Kidney (tissue), 14 donors: ENCODE results near the gene CEP68. TPM values are rescaled to one million over a fixed set of nuclear protein-coding genes. Genes with fewer than 3 reads are reported as not detected.

Experiments used
- DNase-seq, 5 donors: peaks; one replicate each; pipeline ENCODE4 v3.0.0-alpha.2; 2013 to 2020
- FAIRE-seq: peaks from 2 replicates; lab custom pipeline; 2012; peaks lifted over from hg19 to GRCh38; lab: Jason Lieb, UNC
- H3K27ac ChIP-seq, 2 donors: one replicate each; pipeline ENCODE4 v1.7.0; 2013; ENCODE audit warnings: low read depth in 2 of 2, low read length in 2 of 2, inconsistent platforms in 1 of 2
- H3K27me3 ChIP-seq: one replicate; pipeline ENCODE4 v1.7.1; 2013; ENCODE audit warnings: low read length, inconsistent platforms; ENCODE audit not compliant: control insufficient read depth, insufficient read depth
- H3K36me3 ChIP-seq, 3 donors: one replicate each; pipeline versions ENCODE4 v1.7.0 to v1.7.1; 2013; ENCODE audit warnings: low read length in 3 of 3, control low read depth in 1 of 3, inconsistent platforms in 1 of 3; ENCODE audit not compliant: insufficient read depth in 3 of 3, control insufficient read depth in 2 of 3
- H3K4me1 ChIP-seq, 3 donors: one replicate each; pipeline versions ENCODE4 v1.7.0 to v1.7.1; 2013; ENCODE audit warnings: low read length in 3 of 3, inconsistent platforms in 1 of 3, low read depth in 1 of 3; ENCODE audit not compliant: control insufficient read depth in 2 of 3, insufficient read depth in 2 of 3
- H3K4me3 ChIP-seq, 3 donors: one replicate each; pipeline versions ENCODE4 v1.7.0 to v1.8.1; 2013; ENCODE audit warnings: low read length in 3 of 3, control low read depth in 1 of 3, inconsistent platforms in 1 of 3
- H3K9ac ChIP-seq, 3 donors: one replicate each; pipeline versions ENCODE4 v1.7.0 to v1.7.1; 2013; ENCODE audit warnings: low read length in 3 of 3, control low read depth in 1 of 3, inconsistent platforms in 1 of 3
- H3K9me3 ChIP-seq, 3 donors: one replicate each; pipeline versions ENCODE4 v1.7.0 to v1.7.1; 2013; ENCODE audit warnings: low read length in 3 of 3, control low read depth in 1 of 3, inconsistent platforms in 1 of 3; ENCODE audit not compliant: control insufficient read depth in 2 of 3, insufficient read depth in 1 of 3
- intact Hi-C: fragments of 100-400 bp; cut with DNase I; formaldehyde crosslinking; loops from one replicate; pipeline ENCODE4 v1.11.1; 2022
- polyA plus RNA-seq: library from polyadenylated mRNA; stranded (reverse); fragments of 350-450 nt; fragmentation: Illumina TruSeq; extraction: RNeasy Lipid Tissue Mini Kit (QIAGEN cat#74804); gene quantifications from one replicate; pipeline ENCODE4 v1.2.3, GENCODE V29; 2014; ENCODE audit warnings: low read depth, low replicate concordance; ENCODE audit not compliant: insufficient read depth
- total RNA-seq: library from RNA; stranded (reverse); fragmentation: NEBNext Ultra II Directional; extraction: Animal tissue kit (Norgen Biotek cat#: 25700); gene quantifications from one replicate; pipeline ENCODE4 v1.2.1, GENCODE V29; 2021
- TF ChIP-seq, protein P1 (sequence below): IDR thresholded peaks from 3 replicates; pipeline ENCODE4 v1.5.1; 2012; ENCODE audit warnings: mild to moderate bottlenecking, moderate library complexity, borderline replicate concordance; ENCODE audit not compliant: insufficient read depth; ENCODE audit errors: extremely low read depth
- donor health status: control.
- donor health status: control.
- donor health status: control.
- donor health status: control.
- donor health status: control.
- donor health status: DM: yes; HTN: yes; CAD: no.
- donor health status: Normal renal cell carcinoma (clear cell type).

CEP68 gene
- total and polyA plus RNA-seq, 2 donors from 2014 or later: 5.6 to 20.3 TPM

DNA sequence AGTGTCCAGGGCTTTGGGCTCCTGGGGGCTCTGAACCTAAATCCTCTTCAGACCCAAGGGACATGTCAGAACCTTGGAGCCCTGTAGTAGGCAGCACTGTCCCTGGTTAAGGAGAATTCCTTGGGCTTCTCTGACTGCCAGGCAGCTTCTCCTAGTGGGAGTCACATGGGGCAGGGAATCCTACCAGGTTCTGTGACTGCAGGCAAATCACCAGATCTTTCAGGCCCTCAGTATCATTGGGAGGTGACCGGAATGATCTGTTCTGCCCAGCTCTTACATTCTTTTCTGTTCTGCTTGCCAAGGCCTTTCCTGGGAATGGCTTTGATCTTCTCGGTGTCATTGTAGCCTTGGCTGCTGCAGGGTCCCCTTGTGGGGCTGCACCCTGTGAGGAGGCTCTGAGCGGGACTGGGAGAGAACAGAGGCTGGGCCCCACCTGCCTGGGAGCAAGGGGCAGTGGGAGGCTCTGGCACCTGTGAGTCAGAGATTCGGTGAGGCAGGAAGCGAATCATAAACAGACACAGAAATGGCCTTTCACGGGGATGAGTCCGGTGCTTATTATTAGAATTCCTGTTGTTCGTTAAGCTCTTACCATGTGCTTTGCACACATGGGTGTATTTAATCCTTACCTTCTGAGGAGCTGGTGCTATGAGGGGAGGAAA is 14.1 kb downstream of the CEP68 start:
- no peak for FAIRE-seq

DNA sequence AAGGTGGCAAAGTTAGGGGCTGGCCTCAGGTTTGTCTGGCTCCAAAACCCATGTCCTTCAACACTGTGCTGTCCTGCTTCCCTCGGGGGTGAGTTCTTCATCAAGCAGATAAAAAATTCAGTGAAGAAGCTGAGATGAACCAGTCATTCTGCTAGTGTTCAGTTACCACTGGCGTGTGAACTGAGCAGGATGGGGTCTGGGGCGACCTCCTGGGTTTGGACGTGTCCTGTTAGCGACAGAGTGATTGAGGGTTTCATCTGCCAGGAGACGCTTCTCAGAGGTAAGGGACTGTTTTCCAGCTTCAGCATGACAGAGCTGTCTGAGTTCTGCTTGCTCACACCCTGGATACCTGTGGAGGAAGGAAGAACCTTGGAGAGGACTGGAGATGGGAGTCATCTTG is 14.6 kb downstream of the CEP68 start:
- intact Hi-C loops: no loop called here
- H3K9ac ChIP-seq: no peak overlapping the region
- H3K27ac ChIP-seq: no peak overlapping the region
- no peaks in the 10 kb centered on the region for H3K9me3 ChIP-seq
- peaks cover 9 to 10% (median 10%) of the 10 kb centered on the region in 3 donors for H3K36me3 ChIP-seq
- TF ChIP-seq, protein P1, sequence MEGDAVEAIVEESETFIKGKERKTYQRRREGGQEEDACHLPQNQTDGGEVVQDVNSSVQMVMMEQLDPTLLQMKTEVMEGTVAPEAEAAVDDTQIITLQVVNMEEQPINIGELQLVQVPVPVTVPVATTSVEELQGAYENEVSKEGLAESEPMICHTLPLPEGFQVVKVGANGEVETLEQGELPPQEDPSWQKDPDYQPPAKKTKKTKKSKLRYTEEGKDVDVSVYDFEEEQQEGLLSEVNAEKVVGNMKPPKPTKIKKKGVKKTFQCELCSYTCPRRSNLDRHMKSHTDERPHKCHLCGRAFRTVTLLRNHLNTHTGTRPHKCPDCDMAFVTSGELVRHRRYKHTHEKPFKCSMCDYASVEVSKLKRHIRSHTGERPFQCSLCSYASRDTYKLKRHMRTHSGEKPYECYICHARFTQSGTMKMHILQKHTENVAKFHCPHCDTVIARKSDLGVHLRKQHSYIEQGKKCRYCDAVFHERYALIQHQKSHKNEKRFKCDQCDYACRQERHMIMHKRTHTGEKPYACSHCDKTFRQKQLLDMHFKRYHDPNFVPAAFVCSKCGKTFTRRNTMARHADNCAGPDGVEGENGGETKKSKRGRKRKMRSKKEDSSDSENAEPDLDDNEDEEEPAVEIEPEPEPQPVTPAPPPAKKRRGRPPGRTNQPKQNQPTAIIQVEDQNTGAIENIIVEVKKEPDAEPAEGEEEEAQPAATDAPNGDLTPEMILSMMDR: no peak
- FAIRE-seq (no peak), DNase-seq (no peak)
- no peaks in the 10 kb centered on the region for H3K27me3 ChIP-seq
- H3K4me1 ChIP-seq: peaks cover 0 to 15% (median 15%) of the 10 kb centered on the region in 3 donors
- no peak overlapping the region for H3K4me3 ChIP-seq

More for the DNA sequence above, 14.1 kb downstream of the CEP68 start:
- TF ChIP-seq, protein P1: no peak
- H3K9ac ChIP-seq: no peak overlapping the region
- peak overlapping the region in 1 of 2 donors; percentile 56 for H3K27ac ChIP-seq
- H3K4me3 ChIP-seq: no peak overlapping the region
- H3K4me1 ChIP-seq: peaks cover 0 to 12% (median 10%) of the 10 kb centered on the region in 3 donors
- intact Hi-C loops: no loop called here
- H3K36me3 ChIP-seq: peaks cover 9 to 10% (median 10%) of the 10 kb centered on the region in 3 donors
- no peak for DNase-seq
- no peaks in the 10 kb centered on the region for H3K27me3 ChIP-seq
- no peaks in the 10 kb centered on the region for H3K9me3 ChIP-seq

DNA sequence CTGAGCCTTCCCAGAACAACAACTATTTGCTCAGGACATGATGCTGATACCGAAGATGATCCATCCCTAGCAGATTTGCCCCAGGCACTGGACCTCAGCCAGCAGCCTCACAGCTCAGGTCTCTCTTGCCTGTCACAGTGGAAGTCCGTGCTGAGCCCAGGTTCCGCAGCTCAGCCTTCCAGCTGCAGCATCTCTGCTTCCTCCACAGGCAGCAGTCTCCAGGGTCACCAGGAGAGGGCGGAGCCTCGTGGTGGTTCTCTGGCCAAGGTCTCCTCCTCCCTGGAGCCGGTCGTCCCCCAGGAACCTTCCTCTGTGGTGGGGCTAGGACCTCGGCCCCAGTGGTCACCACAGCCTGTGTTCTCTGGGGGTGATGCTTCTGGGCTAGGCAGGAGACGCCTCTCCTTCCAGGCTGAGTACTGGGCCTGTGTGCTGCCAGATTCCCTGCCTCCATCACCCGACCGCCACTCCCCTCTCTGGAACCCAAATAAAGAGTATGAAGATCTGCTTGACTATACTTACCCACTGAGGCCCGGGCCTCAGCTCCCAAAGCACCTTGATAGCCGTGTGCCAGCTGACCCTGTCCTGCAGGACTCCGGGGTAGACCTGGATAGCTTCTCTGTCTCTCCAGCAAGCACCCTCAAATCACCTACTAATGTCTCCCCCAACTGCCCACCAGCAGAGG is 15.4 kb downstream of the CEP68 start:
- no peak overlapping the region for H3K4me3 ChIP-seq
- H3K9ac ChIP-seq: no peak overlapping the region
- FAIRE-seq (no peak), DNase-seq (no peak)
- TF ChIP-seq, protein P1: no peak
- peaks cover 9 to 14% (median 10%) of the 10 kb centered on the region in 3 donors for H3K36me3 ChIP-seq
- peaks cover 0 to 21% (median 20%) of the 10 kb centered on the region in 3 donors for H3K4me1 ChIP-seq
- intact Hi-C loops: no loop called here
- no peak overlapping the region for H3K27ac ChIP-seq
- no peaks in the 10 kb centered on the region for H3K27me3 ChIP-seq
- no peaks in the 10 kb centered on the region for H3K9me3 ChIP-seq
